GM12878 (cell line): ENCODE results near the gene MVB12B.

Experiments
- CHD2 ChIP-seq: IDR thresholded peaks from 2 replicates; pipeline ENCODE4 v1.6.1; 2011; ENCODE audit warnings: low read depth, low read length, improper control_type of control experiment, borderline replicate concordance
- PKNOX1 ChIP-seq: fragments of 450-650 bp; IDR thresholded peaks from 2 replicates; pipeline ENCODE4 v1.6.1; 2016; ENCODE audit warnings: mild to moderate bottlenecking
- SMC3 ChIP-seq: IDR thresholded peaks from 2 replicates; pipeline ENCODE4 v1.6.1; 2011; ENCODE audit warnings: low read length, improper control_type of control experiment, borderline replicate concordance
- SUZ12 ChIP-seq: fragments of 200-600 bp; sonication (generic); IDR thresholded peaks from one replicate; pipeline ENCODE4 v1.6.1; 2018; ENCODE audit warnings: antibody characterized with exemption, mild to moderate bottlenecking; ENCODE audit not compliant: unreplicated experiment

GRCh38 chr9:126471084-126471624, 144.5 kb downstream of the MVB12B start:
- TF ChIP-seq CHD2 = no peak
- TF ChIP-seq SUZ12 = no peak
- TF ChIP-seq SMC3 = no peak
- 0 out of 2 replicates have a peak, but pooled peaks have one; percentile 17 for TF ChIP-seq PKNOX1
